H9 (cell line): ENCODE measurements around the gene ALG9. TPM values are rescaled to one million over a fixed set of nuclear protein-coding genes. Genes with fewer than 3 reads are reported as not detected.

ENCODE experiments used
- DNase-seq: peaks from one replicate; pipeline ENCODE4 v3.0.0-alpha.2; 2017
- H2AFZ ChIP-seq: one replicate; pipeline ENCODE4 v1.6.1; 2013; ENCODE audit warnings: mild to moderate bottlenecking, low read length, control low read depth, moderate library complexity
- H2AK5ac ChIP-seq: 2 replicates; pipeline ENCODE4 v1.6.1; 2013; ENCODE audit warnings: low read length, control low read depth, mixed read lengths; ENCODE audit not compliant: insufficient read length
- H2BK120ac ChIP-seq: one replicate; pipeline ENCODE4 v1.6.1; 2013; ENCODE audit warnings: low read depth, mild to moderate bottlenecking, low read length, control low read depth, inconsistent platforms; ENCODE audit not compliant: poor library complexity, severe bottlenecking
- H2BK12ac ChIP-seq: 2 replicates; pipeline ENCODE4 v1.6.1; 2013; ENCODE audit warnings: low read length, control low read depth, mixed read lengths, low read depth; ENCODE audit not compliant: insufficient read length
- H2BK15ac ChIP-seq: 2 replicates; pipeline ENCODE4 v1.6.1; 2013; ENCODE audit warnings: low read depth, low read length, control low read depth
- H2BK20ac ChIP-seq: one replicate; pipeline ENCODE4 v1.6.1; 2013; ENCODE audit warnings: low read depth, mild to moderate bottlenecking, low read length, control low read depth, inconsistent platforms; ENCODE audit not compliant: poor library complexity, severe bottlenecking
- H2BK5ac ChIP-seq: 2 replicates; pipeline ENCODE4 v1.6.1; 2013; ENCODE audit warnings: low read length, control low read depth, mixed read lengths; ENCODE audit not compliant: insufficient read length
- H3K14ac ChIP-seq: 2 replicates; pipeline ENCODE4 v1.6.1; 2013; ENCODE audit warnings: low read length, control low read depth; ENCODE audit not compliant: insufficient read depth
- H3K18ac ChIP-seq: 2 replicates; pipeline ENCODE4 v1.6.1; 2013; ENCODE audit warnings: low read depth, mild to moderate bottlenecking, mixed read lengths, low read length, control low read depth; ENCODE audit not compliant: insufficient read length
- H3K23ac ChIP-seq: 2 replicates; pipeline ENCODE4 v1.6.1; 2013; ENCODE audit warnings: low read length, control low read depth, mixed read lengths, low read depth; ENCODE audit not compliant: insufficient read length
- H3K23me2 ChIP-seq: 2 replicates; pipeline ENCODE4 v1.6.1; 2013; ENCODE audit warnings: low read depth, mild to moderate bottlenecking, mixed read lengths, low read length, control low read depth; ENCODE audit not compliant: insufficient read length, poor library complexity, severe bottlenecking
- H3K27ac ChIP-seq: 2 replicates; pipeline ENCODE4 v1.5.1; 2013; ENCODE audit warnings: low read length, control low read depth, mixed read lengths, low read depth; ENCODE audit not compliant: insufficient read length
- H3K27me3 ChIP-seq: 2 replicates; pipeline ENCODE4 v1.6.1; 2013; ENCODE audit warnings: low read length, control low read depth, inconsistent platforms; ENCODE audit not compliant: insufficient read depth
- H3K4ac ChIP-seq: 2 replicates; pipeline ENCODE4 v1.6.1; 2013; ENCODE audit warnings: low read depth, mild to moderate bottlenecking, control low read depth, inconsistent platforms, low read length, moderate library complexity
- H3K4me1 ChIP-seq: 2 replicates; pipeline ENCODE4 v1.6.1; 2013; ENCODE audit warnings: low read length, control low read depth, inconsistent platforms; ENCODE audit not compliant: insufficient read depth
- H3K4me2 ChIP-seq: 2 replicates; pipeline ENCODE4 v1.6.1; 2013; ENCODE audit warnings: low read length, control low read depth, mixed read lengths; ENCODE audit not compliant: insufficient read length, insufficient read depth
- H3K56ac ChIP-seq: 2 replicates; pipeline ENCODE4 v1.6.1; 2013; ENCODE audit warnings: low read depth, mild to moderate bottlenecking, mixed read lengths, low read length, control low read depth; ENCODE audit not compliant: insufficient read length
- H3K79me1 ChIP-seq: 2 replicates; pipeline ENCODE4 v1.6.1; 2013; ENCODE audit warnings: low read depth, mild to moderate bottlenecking, moderate library complexity, low read length, control low read depth, inconsistent platforms; ENCODE audit not compliant: insufficient read depth, poor library complexity, severe bottlenecking
- H3K79me2 ChIP-seq: 2 replicates; pipeline ENCODE4 v1.6.1; 2013; ENCODE audit warnings: low read length, control low read depth, inconsistent platforms; ENCODE audit not compliant: insufficient read depth
- H3K9ac ChIP-seq: 2 replicates; pipeline ENCODE4 v1.6.1; 2013; ENCODE audit warnings: low read length, control low read depth, mixed read lengths; ENCODE audit not compliant: insufficient read length; ENCODE audit errors: extremely low read depth
- H3K9me3 ChIP-seq: one replicate; pipeline ENCODE4 v1.6.1; 2013; ENCODE audit warnings: low read depth, low read length, inconsistent platforms; ENCODE audit not compliant: control insufficient read depth
- H3T11ph ChIP-seq: one replicate; pipeline ENCODE4 v1.6.1; 2013; ENCODE audit warnings: mild to moderate bottlenecking, low read length, control low read depth, inconsistent platforms
- H4K20me1 ChIP-seq: one replicate; pipeline ENCODE4 v1.6.1; 2013; ENCODE audit not compliant: control insufficient read depth, insufficient read length, insufficient read depth
- H4K5ac ChIP-seq: 2 replicates; pipeline ENCODE4 v1.6.1; 2013; ENCODE audit warnings: low read depth, mild to moderate bottlenecking, mixed read lengths, low read length, control low read depth; ENCODE audit not compliant: insufficient read length
- H4K8ac ChIP-seq: replicated peaks from 2 replicates; pipeline ENCODE4 v1.6.1; 2013; ENCODE audit warnings: low read length, control low read depth, mixed read lengths, low read depth; ENCODE audit not compliant: insufficient read length
- H4K91ac ChIP-seq: 2 replicates; pipeline ENCODE4 v1.6.1; 2013; ENCODE audit warnings: low read depth, mild to moderate bottlenecking, moderate library complexity, mixed read lengths, low read length, control low read depth; ENCODE audit not compliant: insufficient read length
- H3K27ac Mint-ChIP-seq, 3 experiments: 2 replicates in 2 of 3; 3 replicates in 1 of 3; pipeline ENCODE4 v1.8.0; 2020 to 2021; ENCODE audit warnings: mixed read lengths in 3 of 3, mild to moderate bottlenecking in 1 of 3, moderate library complexity in 1 of 3
- H3K27me3 Mint-ChIP-seq: 2 replicates; pipeline ENCODE4 v1.8.0; 2021; ENCODE audit warnings: low read depth, mild to moderate bottlenecking, moderate library complexity, mixed read lengths
- H3K36me3 Mint-ChIP-seq, 3 experiments: 2 replicates in 2 of 3; 3 replicates in 1 of 3; pipeline ENCODE4 v1.8.0; 2020 to 2021; ENCODE audit warnings: low read depth in 3 of 3, mixed read lengths in 3 of 3; ENCODE audit not compliant: insufficient read depth in 1 of 3
- H3K4me1 Mint-ChIP-seq, 2 experiments: 2 replicates each; pipeline ENCODE4 v1.8.0; 2020; ENCODE audit warnings: mixed read lengths in 2 of 2
- H3K4me3 Mint-ChIP-seq, 2 experiments: 2 replicates in 1 of 2; 3 replicates in 1 of 2; pipeline ENCODE4 v1.8.0; 2020 to 2021; ENCODE audit warnings: mild to moderate bottlenecking in 2 of 2, mixed read lengths in 2 of 2, moderate library complexity in 1 of 2
- H3K9me3 Mint-ChIP-seq, 2 experiments: 2 replicates in 1 of 2; 3 replicates in 1 of 2; pipeline ENCODE4 v1.8.0; 2020; ENCODE audit warnings: mild to moderate bottlenecking in 2 of 2, mixed read lengths in 2 of 2, moderate library complexity in 1 of 2
- WGBS: extraction: QIAGEN DNeasy Blood & Tissue Kit; methylation state at CpG from one replicate; pipeline ENCODE4 v1.1.7; 2013; ENCODE audit warnings: missing lambda C conversion rate, low lambda C conversion rate, mixed read lengths; ENCODE audit not compliant: insufficient read length; ENCODE audit errors: extremely low coverage; 5-methylcytosine and 5-hydroxymethylcytosine counted together
- total RNA-seq: library from RNA; stranded (reverse); gene quantifications from 2 replicates; pipeline ENCODE4 v1.2.1, GENCODE V29; 2021
- TF ChIP-seq, protein P1 (sequence below): fragments of 200-600 bp; sonication (generic); conservative IDR thresholded peaks from 3 replicates; pipeline ENCODE4 v1.8.0; 2021; ENCODE audit warnings: antibody characterized with exemption, mild to moderate bottlenecking

Gene ALG9
- total RNA-seq, 1 experiment from 2014 or later, result 26.0 TPM

DNA sequence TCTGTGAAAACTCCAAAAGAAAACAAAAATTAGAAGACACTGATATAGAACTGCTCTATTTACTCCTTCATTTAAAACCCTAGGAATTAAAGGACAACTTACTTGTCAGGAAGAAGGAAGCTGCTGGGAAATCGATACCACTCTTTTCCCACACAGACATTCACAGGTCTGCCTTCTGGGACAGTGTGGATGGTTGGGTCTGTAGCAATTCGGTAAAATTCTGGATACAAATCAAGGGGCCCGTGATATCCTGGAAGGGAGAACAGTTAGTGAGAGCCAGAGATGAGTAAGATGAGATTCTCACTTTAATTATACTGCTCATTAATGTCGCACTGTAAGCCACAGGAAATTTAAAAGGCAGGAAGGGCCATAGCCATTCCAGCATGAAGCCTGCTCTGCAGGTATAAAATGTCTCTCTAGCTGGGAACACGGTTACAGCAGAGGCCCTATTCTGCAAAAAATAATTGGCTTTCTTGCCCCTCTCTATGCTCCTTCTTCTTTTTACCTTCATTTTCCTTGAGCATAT is 34.0 kb downstream of the ALG9 start:
- Histone ChIP-seq H4K5ac (no peak overlapping the region), H3K4me1 (no peaks in the 10 kb centered on the region; the same call in 1 of the 2 replicates), H2BK15ac (no peak overlapping the region), H3K56ac (no peak overlapping the region), H3K23me2 (no peaks in the 10 kb centered on the region), H2AK5ac (no peak overlapping the region), H2AFZ (no peak overlapping the region), H3K9me3 (no peaks in the 10 kb centered on the region), H3K9ac (no peak overlapping the region), H3K27ac (no peak overlapping the region), H3K79me1 (no peaks in the 10 kb centered on the region), H3K79me2 (no peaks in the 10 kb centered on the region), H2BK120ac (no peak overlapping the region), H3K27me3 (no peaks in the 10 kb centered on the region), H4K20me1 (no peaks in the 10 kb centered on the region), H2BK20ac (no peak overlapping the region), H2BK12ac (no peak overlapping the region), H4K8ac (no peak overlapping the region), H2BK5ac (no peak overlapping the region), H4K91ac (no peak overlapping the region), H3K4ac (no peak overlapping the region), H3K14ac (no peak overlapping the region), H3K18ac (no peak overlapping the region), H3K4me2 (no peak overlapping the region), H3T11ph (no peak overlapping the region), H3K23ac (no peak overlapping the region)
- Mint-ChIP-seq H3K27me3 (no peaks in the 10 kb centered on the region), H3K9me3 (no peaks in the 10 kb centered on the region), H3K4me1 (peaks cover 17 to 19% of the 10 kb centered on the region in 2 experiments), H3K27ac (peak overlapping the region in 1 of 3 experiments; percentile 80; a peak in 2 of 7 replicates), H3K36me3 (peaks cover 0 to 15% (median 4%) of the 10 kb centered on the region in 3 experiments; a peak in 3 of 7 replicates), H3K4me3 (no peak overlapping the region)
- no peak for DNase-seq
- TF ChIP-seq, protein P1, sequence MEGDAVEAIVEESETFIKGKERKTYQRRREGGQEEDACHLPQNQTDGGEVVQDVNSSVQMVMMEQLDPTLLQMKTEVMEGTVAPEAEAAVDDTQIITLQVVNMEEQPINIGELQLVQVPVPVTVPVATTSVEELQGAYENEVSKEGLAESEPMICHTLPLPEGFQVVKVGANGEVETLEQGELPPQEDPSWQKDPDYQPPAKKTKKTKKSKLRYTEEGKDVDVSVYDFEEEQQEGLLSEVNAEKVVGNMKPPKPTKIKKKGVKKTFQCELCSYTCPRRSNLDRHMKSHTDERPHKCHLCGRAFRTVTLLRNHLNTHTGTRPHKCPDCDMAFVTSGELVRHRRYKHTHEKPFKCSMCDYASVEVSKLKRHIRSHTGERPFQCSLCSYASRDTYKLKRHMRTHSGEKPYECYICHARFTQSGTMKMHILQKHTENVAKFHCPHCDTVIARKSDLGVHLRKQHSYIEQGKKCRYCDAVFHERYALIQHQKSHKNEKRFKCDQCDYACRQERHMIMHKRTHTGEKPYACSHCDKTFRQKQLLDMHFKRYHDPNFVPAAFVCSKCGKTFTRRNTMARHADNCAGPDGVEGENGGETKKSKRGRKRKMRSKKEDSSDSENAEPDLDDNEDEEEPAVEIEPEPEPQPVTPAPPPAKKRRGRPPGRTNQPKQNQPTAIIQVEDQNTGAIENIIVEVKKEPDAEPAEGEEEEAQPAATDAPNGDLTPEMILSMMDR, result no peak
- WGBS, result no CpG with 5 or more reads among the region's 5 CpGs
